HG03439 (cell line): ENCODE results near the gene FSCN2.
A peak's percentile ranks its signal among the peaks of the same experiment; 100 is the strongest.

ENCODE experiments used
- ATAC-seq: cut with Tn5 transposase; IDR thresholded peaks from one replicate; pipeline ENCODE4 v1.9.1; 2021; ENCODE audit warnings: mild to moderate bottlenecking, moderate library complexity; ENCODE audit not compliant: unreplicated experiment

Gene FSCN2

GRCh38 chr17:81538651-81539570 lies 10.7 kb downstream of the FSCN2 start:
- no peak for ATAC-seq

DNA sequence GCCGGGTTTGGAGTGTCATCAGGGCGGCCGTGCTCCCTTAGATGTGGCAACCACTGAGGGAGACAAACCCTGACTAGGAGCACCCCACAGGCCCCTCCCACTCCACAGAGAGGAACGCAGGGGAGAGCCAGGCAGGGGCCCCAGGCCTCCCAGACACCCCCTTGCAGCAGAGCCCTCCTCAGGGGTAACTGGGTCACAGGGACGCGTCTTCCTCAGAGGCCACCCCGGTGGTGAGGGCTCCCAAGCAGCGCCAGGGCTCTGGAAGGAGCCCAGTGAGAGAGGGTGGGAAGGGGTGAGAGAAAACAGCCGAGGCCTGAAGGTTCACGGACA lies 11.4 kb downstream of the FSCN2 start:
- ATAC-seq = no peak

GRCh38 chr17:81539961-81540675 lies 11.9 kb downstream of the FSCN2 start:
- no peak for ATAC-seq

GRCh38 chr17:81540676-81541027 lies 12.5 kb downstream of the FSCN2 start:
- ATAC-seq = no peak

DNA sequence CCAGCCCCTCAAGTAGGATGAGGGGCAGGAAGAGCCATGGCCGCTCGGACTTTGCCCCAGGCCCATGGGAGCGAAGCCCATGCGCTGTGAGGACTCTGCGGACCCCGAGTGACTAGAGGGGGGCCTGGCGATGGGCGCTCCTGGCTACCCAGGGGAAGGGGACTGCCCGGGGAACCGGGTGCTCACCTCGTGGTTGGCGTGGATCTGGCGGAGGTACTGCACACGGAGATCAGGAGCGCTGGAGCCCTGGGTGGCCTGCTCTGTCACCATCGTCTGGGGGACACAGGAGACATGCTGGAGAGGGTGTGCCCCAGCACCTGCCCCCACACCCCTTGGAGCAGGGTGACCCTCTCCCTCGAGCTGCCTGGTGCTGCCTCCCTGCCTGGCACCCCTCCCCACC lies 12.9 kb downstream of the FSCN2 start:
- no peak for ATAC-seq

DNA sequence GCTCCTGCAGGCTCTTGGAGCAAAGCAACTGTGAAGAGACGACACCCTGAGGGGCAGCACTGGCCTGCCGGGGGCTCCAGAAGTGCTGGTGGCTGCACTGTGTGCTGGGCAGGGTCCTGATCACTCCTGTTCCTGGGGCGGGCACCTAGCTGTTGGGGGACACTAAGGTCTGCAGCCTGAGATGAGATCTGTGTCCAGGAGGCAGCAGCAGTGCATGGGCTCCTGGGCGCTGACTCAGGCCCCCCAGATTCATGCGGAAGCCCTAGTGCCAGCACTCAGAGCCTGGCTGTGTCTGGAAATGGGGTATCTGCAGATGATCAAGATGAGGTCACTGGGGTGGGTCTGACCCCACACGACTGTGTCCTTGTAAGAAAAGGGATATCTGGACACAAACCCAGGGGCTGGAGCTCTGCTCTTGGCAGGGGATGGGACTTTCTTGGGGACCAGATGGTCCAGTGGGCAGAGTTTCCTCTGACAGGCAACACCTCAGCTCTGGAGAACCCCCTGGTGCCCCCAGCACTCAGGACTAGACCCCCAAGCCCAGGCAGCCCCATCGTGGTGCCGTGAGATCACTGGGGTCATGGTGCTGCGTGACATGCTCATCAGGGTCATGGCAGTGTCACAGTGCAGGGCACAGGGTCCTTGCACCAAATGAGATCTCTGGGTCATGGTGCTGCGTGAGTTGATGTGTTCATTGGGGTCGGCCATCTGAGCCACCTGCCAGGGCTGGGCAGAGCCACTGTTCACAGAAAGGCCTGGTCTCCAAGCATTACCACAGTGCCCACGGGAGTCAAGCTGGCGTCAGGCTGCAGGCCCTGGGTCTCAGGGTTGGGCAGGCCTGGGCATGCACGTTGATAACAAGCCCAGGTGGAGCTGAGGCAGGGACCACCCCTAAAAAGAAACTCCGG lies 14.5 kb downstream of the FSCN2 start:
- ATAC-seq = no peak

DNA sequence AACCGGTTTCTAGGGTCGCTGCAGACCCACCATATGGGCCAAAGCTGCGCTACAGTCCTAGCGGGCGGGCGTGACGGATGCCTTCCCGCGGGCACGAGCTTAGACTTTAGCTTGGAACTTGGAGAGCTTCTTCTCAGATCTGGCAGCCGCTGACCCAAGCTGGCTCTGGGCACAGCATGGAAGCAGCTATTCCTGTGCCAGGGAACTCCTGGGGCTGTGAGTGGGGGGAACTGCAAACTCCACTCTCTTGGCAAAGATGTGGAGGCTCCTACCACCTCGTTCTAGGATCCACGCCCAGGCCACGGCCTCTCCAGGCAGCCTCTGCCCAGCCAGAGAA lies 15.1 kb downstream of the FSCN2 start:
- ATAC-seq = no peak

GRCh38 chr17:81543756-81544155 lies 15.6 kb downstream of the FSCN2 start:
- no peak for ATAC-seq

GRCh38 chr17:81544281-81544974 lies 16.3 kb downstream of the FSCN2 start:
- no peak for ATAC-seq

- ATAC-seq = no peak
Observed at GRCh38 chr17:81545160-81545949, 17.2 kb downstream of the FSCN2 start.

DNA sequence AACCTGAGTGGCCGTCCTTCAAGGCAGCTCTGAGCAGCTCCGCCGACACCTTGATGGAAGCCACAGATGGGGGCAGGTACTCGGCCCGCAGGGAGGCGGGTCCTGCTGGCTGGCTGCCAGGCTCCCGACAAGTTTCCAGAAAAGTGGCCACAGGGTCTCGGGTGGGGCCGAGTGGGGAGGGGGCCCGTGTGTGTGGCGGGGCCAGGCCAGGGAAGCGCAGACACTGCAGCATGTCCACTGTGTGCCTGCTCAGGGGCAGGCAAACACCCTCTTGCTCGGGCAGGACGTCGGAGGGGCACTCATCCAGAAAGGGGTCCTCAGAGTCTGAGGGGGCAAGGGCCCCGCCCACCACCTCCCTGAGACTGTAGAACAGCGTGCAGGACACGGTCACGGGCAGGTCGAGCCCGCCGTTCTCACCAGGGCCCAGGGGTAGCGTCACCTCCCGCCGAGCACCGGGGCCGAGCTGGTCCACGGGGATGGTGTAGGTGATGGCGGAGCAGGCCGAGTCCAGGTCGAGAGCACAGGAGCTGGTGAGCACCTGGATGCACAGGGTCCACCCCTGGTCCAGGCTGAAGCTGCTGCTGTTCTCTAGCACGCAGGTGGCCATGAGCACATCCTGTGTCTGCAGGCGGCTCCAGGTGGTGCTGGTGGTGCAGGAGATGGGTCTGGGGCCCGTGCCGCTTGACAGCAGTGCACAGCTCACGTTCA lies 18.9 kb downstream of the FSCN2 start:
- no peak for ATAC-seq

DNA sequence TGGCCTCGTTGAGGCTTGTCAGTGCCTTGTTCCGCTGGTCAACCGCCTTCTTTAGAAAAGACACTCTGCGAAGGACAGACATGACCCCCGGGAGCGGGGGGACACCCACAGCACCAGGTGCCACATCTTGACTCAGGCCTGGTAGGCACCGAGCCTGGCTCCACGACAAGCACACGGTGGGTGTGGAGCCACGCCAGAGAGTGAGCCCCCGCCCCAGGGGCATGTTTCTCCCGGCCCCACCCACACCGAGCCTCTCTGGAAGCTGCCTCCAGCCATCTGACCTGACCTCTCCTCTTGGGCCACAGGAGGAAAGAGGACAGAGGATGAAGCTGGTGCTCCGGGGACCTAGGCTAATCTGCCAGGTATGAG lies 19.4 kb downstream of the FSCN2 start:
- no peak for ATAC-seq

DNA sequence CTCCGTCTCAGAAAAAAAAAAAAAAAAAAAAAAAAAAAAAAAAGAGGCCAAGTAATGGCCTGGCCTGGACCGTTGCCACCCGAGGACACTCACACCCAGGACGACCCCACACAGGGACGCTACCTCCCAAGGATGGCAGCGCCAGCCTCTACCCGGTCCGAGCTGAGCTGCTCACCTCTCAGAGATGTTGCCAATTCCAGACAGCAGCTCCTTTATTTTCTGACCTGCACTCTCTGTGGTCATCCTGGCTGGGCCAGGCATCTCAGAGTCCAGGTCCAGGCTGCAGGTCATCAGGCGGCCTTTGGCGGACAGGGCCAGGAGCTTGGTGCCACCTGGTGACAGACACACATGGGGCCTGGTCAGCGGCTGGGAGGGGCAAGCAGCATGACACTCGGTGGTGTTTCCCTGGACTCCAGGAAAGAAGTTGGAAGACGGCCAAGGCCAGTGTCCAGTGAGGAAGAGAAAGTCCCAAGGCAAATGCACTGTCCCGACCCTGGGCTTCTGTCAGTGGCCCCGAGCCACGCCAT lies 20.9 kb downstream of the FSCN2 start:
- no peak for ATAC-seq

- no peak for ATAC-seq
Observed at GRCh38 chr17:81549826-81550225, 21.6 kb downstream of the FSCN2 start.

DNA sequence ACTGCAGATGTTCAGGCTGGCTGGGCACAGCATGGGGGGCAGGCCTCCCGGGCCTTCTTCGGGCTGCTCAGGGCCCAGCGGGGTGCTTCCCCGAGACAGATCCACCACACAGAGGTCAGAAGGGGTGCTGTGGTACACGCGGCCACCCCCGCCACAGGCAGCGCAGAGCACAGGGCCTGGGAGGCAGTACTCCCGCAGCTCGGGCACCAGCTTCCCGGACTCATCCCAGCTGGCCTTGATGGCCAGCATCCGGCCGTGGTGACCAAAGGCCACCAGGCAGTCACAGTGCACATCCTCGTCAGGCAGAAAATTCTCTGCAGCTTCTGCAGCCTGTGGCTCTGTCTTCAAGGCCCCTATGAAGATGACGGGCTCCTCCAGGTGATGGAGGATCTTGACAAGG lies 22.1 kb downstream of the FSCN2 start:
- ATAC-seq = no peak

DNA sequence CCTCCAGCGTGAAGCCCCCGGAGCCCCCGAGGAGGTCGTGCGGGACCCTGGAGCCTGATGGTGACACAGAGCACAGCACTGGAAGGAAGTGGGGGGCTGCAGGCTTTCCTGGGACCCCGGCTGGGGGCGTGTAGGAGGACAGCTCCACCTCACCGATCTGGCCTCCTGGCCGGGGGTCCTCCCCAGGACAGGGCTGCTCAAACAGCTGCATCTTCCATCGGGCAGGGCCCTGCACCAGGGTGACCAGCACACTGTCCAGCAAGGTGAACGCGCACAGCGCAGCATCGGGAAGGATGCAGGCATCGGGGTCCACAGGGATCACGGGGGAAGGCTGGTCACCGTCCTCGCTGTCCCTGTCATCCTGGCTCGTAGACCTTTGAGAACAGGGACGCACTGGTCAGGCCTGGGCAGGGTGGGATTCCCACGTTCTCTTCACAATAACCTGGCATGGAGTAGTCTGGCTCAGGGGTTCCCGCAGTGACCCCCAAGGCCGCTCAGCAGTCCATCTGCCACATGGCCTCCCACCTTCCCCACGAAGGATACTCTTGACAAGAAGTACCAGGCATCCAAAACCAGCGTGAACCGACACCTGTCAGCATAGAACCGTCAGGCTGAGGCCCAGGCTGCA lies 22.8 kb downstream of the FSCN2 start:
- ATAC-seq = no peak

GRCh38 chr17:81551458-81552243 lies 23.5 kb downstream of the FSCN2 start:
- peak; percentile 10 for ATAC-seq
